Left forelimb (tissue), 1 donor: ENCODE measurements around the gene PRTFDC1.
"Not testable (repeated sequence)": the region's sequence is repeated elsewhere in the genome, so short reads cannot be mapped to it uniquely, and the experiment has no call there.

Experiments used
- DNase-seq: peaks from one replicate; pipeline ENCODE4 v3.0.0-alpha.2; 2018; ENCODE audit warnings: low spot score

Gene PRTFDC1

GRCh38 chr10:24843256-24843655, 109.2 kb downstream of the PRTFDC1 start:
- no peak for DNase-seq

DNA sequence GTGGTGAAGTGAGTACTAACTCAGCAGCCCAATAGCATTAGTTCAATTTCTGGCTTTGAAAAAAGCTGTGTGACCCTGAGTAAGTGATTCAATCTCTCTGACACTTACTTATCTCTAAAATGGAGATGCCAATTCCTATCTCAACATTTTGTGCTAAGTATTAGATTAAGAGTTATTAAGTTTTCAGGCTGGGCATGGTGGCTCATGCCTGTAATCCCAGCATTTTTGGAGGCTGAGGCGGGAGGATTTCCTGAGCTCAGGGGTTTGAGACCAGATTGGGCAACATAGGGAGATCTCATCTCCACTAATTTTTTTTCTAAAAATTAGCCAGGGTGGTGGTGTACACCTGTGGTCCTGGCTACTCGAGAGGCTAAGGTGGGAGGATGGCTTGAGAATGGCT, 109.5 kb downstream of the PRTFDC1 start:
- DNase-seq = no peak

DNA sequence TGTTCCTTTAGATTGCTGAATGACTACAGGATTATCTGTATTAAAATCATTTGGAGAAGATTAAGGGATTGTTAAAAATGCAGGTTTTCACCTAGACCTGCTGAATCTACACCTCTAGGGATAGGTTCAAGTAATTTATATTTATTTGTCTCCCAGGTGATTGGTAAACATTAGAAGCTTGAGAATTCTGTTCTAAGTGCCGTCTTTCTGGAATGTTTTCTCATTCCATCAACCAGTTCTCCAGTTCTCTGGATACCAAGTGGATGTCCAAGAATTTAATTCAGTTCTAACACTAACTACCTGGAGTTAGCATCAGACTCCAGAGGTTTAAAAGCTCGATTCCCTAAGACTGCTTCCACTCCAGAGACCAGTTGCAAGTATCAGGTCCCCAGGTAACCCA, 110.9 kb downstream of the PRTFDC1 start:
- no peak for DNase-seq

GRCh38 chr10:24840784-24841183, 111.6 kb downstream of the PRTFDC1 start:
- DNase-seq = no peak

GRCh38 chr10:24837781-24838180, 114.6 kb downstream of the PRTFDC1 start:
- not testable (repeated sequence) for DNase-seq

DNA sequence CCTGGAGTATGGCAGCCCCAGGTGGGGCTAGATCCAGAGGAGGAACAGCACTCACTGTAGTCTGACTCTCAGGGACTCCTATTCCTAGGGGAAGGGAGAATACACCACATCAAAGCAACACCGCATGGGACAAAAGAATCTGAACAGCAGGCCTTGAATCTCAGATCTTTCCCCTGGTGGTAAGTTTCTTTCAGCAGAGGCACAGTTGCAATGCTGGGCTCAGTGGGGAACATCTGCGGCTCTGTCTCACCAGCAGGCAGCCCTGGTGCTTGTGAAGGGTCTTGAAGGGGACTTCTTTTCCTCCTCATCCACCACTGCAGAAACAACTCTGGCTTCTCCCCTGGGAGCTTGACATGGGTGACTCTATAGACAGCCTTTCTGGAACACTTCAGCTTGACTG, 117.5 kb downstream of the PRTFDC1 start:
- DNase-seq = no peak

- DNase-seq = no peak
These were observed 126.4 kb downstream of the PRTFDC1 start for GRCh38 chr10:24826009-24826408.

GRCh38 chr10:24825551-24825950, 126.9 kb downstream of the PRTFDC1 start:
- DNase-seq = no peak

DNA sequence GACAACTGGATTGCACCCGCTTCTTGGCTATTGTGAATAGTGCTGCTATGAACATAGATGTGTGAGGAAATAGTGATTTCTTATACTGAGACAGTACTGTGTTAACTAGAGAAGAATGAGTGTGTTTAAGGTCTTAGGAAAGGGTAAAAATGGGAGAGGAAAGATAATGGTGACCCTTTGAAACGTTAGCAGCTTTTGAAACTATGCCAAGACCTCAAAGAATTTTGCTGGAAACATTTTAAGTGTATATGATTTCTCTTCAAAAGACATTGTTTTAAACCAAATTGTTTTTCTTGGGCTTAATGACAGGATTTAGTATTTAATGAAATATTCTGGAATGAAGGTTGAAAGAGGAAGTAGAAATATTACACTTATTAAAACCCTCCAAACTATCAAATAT, 127.9 kb downstream of the PRTFDC1 start:
- no peak for DNase-seq

- DNase-seq = no peak
These were observed 128.3 kb downstream of the PRTFDC1 start for GRCh38 chr10:24824124-24824523.

- no peak for DNase-seq
These were observed 129.8 kb downstream of the PRTFDC1 start for GRCh38 chr10:24822590-24822989.

DNA sequence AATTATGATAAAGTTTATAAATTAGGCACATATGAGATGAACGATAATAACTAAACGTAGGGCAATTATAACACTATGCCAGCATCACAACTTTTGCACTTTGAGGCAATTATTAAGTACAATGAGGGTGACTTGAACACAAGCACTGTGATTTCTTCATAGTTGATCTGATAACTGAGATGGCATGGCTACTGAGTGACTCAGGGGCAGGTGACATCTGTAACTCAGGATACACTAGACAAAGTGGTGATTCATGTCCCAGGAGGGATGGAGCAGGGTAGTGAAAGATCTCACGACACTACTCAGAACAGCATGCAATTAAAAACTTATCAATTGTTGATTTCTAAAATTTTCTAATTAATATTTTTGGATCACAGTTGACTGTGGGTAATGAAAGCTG, 130.4 kb downstream of the PRTFDC1 start:
- no peak for DNase-seq

GRCh38 chr10:24816868-24817396, 135.5 kb downstream of the PRTFDC1 start:
- no peak for DNase-seq

GRCh38 chr10:24814568-24815313, 137.7 kb downstream of the PRTFDC1 start:
- DNase-seq = no peak

- DNase-seq = no peak
These were observed 138.6 kb downstream of the PRTFDC1 start for GRCh38 chr10:24813856-24814255.

DNA sequence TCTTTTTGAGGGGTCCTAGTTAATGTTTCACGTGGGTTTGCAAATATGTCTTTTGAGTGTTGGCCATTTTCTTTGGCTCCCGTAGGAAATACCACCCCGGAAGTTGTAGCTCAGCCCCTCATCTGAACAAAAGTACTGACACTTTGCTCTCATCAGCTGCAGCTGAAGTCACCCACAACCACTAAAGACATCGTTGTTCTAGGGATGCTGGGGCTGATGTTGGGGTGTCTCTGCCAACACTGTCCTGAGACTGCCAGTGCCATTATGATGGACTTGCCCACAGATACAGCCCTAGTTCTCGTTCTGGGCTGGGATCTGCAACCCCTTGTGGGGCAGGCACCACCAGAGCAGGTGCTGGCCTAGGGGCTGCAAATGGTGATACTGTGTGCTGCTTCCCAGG, 146.1 kb downstream of the PRTFDC1 start:
- no peak for DNase-seq

- no peak for DNase-seq
These were observed 147.4 kb downstream of the PRTFDC1 start for GRCh38 chr10:24804956-24805355.

GRCh38 chr10:24804392-24804791, 148.0 kb downstream of the PRTFDC1 start:
- no peak for DNase-seq

- DNase-seq = no peak
These were observed 150.0 kb downstream of the PRTFDC1 start for GRCh38 chr10:24802378-24802777.

GRCh38 chr10:24800861-24801260, 151.5 kb downstream of the PRTFDC1 start:
- DNase-seq = no peak
